Activated T-helper 1 cell treated with Interleukin-2 at 50 U/mL for 16 hours (primary cell): Measurements from ENCODE around the gene SUN2.
"Not testable (repeated sequence)": the region's sequence is repeated elsewhere in the genome, so short reads cannot be mapped to it uniquely, and the experiment has no call there.

Source experiments
- DNase-seq: peaks from one replicate; pipeline ENCODE4 v3.0.0-alpha.2; 2020; ENCODE audit warnings: low read depth

Gene SUN2

GRCh38 chr22:38755911-38756532 lies at the start of gene SUN2:
TSS of gene SUN2 (minus strand) at chr22:38755998. CDS start at chr22:38752628, 3,370 bp downstream.
- peak; percentile 92 for DNase-seq

GRCh38 chr22:38805041-38805593 lies 49.3 kb upstream of the SUN2 start:
- DNase-seq = not testable (repeated sequence)

GRCh38 chr22:38802671-38803121 lies 46.9 kb upstream of the SUN2 start:
- no peak for DNase-seq

GRCh38 chr22:38799265-38800002 lies 43.6 kb upstream of the SUN2 start:
- DNase-seq = no peak

- DNase-seq = no peak
These were observed 42.7 kb upstream of the SUN2 start for GRCh38 chr22:38798496-38798895.

- no peak for DNase-seq
These were observed 40.6 kb upstream of the SUN2 start for GRCh38 chr22:38796262-38796957.

- no peak for DNase-seq
These were observed 39.8 kb upstream of the SUN2 start for GRCh38 chr22:38795569-38795968.

GRCh38 chr22:38793721-38794466 lies 38.1 kb upstream of the SUN2 start, which contains the start of gene DNAL4:
TSS of gene DNAL4 (minus strand) at chr22:38794143. CDS start at chr22:38782731, 11,412 bp downstream.
- peak; percentile 81 for DNase-seq

- no peak for DNase-seq
These were observed 37.5 kb upstream of the SUN2 start for GRCh38 chr22:38793317-38793716.

GRCh38 chr22:38792833-38793232 lies 37.0 kb upstream of the SUN2 start:
- no peak for DNase-seq

GRCh38 chr22:38789606-38790005 lies 33.8 kb upstream of the SUN2 start:
- no peak for DNase-seq

- DNase-seq = no peak
These were observed 33.0 kb upstream of the SUN2 start for GRCh38 chr22:38788846-38789245.

- no peak for DNase-seq
These were observed 32.4 kb upstream of the SUN2 start for GRCh38 chr22:38788021-38788816.

- DNase-seq = no peak
These were observed 30.8 kb upstream of the SUN2 start for GRCh38 chr22:38786631-38787030.

- DNase-seq = no peak
These were observed 29.1 kb upstream of the SUN2 start for GRCh38 chr22:38784856-38785255.

- DNase-seq = no peak
These were observed 28.2 kb upstream of the SUN2 start for GRCh38 chr22:38784035-38784434.

- no peak for DNase-seq
These were observed 27.4 kb upstream of the SUN2 start for GRCh38 chr22:38783095-38783615.

- no peak for DNase-seq
These were observed 26.8 kb upstream of the SUN2 start for GRCh38 chr22:38782402-38783094.

GRCh38 chr22:38781033-38781432 lies 25.2 kb upstream of the SUN2 start:
- DNase-seq = no peak

GRCh38 chr22:38777087-38777671 lies 21.4 kb upstream of the SUN2 start:
- DNase-seq = no peak
